ENCODE results near the gene CLUH.

DNA sequence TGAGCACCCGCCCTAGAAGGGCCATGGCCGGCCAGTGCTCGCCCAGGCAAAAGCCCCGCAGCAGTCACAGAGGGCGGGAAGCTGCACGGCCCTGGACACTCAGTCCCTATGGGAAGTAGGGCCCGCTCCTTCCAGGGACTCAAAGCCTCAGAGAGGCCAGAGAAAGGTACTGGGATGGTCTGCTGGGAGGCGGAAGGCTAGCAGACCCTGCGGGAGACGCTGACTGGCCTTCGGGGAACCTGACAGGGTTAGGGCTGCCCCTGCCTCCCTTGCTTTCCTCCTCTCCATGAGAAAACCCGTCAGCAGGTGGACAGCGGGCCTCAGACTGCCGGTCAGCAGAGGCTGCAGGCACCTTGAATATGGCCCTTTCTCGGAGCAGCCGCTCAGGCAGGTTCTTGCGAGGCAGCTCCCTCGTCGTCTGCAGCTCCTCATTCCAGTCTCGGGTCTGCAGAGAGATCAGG is 11.5 kb downstream of the CLUH start:
- TF ChIP-seq, protein P1, sequence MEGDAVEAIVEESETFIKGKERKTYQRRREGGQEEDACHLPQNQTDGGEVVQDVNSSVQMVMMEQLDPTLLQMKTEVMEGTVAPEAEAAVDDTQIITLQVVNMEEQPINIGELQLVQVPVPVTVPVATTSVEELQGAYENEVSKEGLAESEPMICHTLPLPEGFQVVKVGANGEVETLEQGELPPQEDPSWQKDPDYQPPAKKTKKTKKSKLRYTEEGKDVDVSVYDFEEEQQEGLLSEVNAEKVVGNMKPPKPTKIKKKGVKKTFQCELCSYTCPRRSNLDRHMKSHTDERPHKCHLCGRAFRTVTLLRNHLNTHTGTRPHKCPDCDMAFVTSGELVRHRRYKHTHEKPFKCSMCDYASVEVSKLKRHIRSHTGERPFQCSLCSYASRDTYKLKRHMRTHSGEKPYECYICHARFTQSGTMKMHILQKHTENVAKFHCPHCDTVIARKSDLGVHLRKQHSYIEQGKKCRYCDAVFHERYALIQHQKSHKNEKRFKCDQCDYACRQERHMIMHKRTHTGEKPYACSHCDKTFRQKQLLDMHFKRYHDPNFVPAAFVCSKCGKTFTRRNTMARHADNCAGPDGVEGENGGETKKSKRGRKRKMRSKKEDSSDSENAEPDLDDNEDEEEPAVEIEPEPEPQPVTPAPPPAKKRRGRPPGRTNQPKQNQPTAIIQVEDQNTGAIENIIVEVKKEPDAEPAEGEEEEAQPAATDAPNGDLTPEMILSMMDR (IDR thresholded peaks at IDR 0.05): no peak
- no peak for TF ChIP-seq EP300 (IDR thresholded peaks at IDR 0.05)
- TF ChIP-seq POLR2AphosphoS5 (IDR thresholded peaks at IDR 0.05): no peak
- no peak for TF ChIP-seq POLR2A (IDR thresholded peaks at IDR 0.05)
